ENCODE results near the gene CRBN.

The CRBN gene

DNA sequence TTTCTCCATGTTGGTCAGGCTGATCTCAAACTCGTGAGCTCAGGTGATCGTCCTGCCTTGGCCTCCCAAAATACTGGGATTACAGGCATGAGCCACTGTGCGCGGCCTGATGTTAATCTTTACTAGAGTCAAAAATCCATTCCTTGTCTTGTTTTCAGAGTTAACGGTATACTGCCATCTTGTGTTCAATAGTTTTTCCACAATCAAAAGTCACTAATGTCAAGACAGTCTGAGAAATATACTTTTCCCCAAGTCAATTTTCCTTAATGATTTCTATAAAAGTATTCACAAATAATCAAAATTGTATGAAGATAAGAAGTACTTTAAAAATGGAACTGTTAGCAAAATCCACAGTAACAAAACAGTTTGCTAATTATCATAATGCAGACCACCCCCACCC, 8.5 kb downstream of the CRBN start:
- no peak for DNase-seq (ENCODE audit: low read depth)

DNA sequence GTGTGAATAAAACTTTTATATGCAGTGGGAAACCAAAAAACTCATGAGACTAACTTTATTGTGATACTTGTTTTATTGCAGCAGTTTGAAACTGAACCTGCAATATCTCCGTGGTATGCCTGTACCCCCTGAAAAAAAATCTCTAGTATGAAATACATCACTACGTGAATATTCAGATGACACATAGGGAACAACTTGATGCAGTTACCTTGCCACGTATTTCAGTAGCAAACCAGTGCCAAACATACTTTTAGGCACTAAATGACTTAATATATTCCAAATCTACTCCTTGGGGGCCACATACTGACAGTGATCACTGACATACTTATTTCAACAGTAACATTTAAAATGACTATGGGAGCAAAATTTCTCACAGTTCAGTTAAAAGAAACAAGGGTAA, 13.8 kb downstream of the CRBN start:
- DNase-seq (ENCODE audit: low read depth), result no peak

DNA sequence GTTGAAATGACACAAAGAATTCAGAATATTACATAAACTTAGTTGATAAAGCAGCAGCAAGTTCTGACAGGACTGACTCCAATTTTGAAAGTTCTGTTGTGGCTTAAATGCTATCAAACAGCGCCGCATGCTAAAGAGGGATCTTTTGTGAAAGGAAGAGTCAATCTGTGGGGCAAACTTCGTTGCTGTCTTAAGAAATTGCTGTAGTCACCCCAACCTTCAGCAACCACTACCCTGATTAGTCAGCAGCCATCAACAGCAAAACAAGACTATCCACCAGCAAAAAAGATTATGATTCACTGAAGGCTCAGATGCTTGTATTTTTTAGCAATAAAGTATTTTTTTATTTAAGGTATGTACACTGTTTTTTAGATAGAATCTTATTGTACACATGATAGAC, 14.2 kb downstream of the CRBN start:
- DNase-seq (ENCODE audit: low read depth), result no peak

DNA sequence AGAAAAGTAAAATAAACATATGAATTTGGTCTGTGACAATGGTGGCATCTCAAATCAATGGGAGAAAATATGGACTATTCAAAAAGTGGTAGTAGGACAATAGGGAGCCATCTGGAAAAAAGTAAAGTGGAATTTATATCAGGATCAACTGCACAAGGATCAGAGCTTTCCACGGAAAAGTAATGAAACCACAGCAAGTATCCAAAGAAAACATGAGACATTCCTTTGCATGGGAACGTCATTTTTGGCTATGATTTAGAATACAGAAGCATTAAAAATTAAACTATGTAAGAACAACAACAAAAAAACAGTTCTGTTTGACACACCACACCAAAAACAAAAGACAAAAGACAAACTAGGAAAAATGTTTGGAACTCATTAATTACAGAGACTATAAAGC, 18.7 kb downstream of the CRBN start:
- no peak for DNase-seq (ENCODE audit: low read depth)

DNA sequence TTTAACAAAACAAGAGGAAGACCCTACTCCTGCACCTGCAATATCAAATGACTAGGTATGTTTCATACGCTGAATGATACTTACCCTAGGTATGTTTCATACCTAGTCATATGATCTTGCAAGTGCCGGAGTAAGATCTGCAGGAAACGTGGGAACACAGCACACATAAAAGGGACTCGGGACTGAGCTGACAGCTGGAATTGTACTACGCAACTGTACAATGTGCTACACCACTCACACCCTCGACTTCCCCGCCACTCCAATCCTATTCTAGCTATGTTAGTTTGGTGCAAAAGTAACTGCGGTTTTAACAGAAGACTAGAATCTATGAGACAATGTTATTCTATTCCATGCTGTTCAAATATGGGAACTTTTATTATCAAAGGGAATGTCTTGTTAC, 22.0 kb downstream of the CRBN start:
- DNase-seq (ENCODE audit: low read depth), result no peak

DNA sequence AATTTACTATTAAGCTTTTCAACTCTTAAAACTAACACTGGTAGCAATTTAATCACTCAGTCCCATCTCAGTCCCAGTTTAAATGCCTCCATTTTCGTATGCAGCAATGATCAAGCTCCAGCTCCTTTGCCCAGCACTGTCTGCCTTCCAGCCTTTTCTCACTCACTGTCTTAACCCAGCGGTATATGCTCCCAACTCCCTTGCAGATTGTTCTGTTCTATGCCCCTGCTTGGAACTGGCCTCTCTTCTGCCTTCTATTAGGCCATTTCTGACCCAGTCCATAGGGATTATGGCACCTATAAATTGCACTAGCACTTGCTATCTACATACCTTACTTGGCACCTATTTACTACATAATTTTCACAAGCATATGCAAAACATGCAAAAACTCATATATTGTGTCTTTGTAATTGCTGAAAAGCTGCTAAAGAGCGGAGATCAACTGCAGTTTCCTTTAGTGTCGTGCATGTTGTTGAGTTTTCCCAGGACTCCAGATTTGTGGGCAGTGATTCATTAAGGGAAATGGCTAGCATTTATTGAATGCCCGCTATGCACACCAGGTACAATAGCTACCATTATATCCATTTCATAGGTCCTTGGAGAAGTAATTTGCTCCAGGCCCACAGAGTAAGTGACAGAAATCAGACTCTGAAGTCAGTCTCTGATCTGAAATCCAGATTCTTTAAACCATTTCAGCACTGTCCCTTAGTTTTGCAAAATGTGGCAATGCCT, 24.4 kb downstream of the CRBN start:
- no peak for DNase-seq (ENCODE audit: low read depth)

DNA sequence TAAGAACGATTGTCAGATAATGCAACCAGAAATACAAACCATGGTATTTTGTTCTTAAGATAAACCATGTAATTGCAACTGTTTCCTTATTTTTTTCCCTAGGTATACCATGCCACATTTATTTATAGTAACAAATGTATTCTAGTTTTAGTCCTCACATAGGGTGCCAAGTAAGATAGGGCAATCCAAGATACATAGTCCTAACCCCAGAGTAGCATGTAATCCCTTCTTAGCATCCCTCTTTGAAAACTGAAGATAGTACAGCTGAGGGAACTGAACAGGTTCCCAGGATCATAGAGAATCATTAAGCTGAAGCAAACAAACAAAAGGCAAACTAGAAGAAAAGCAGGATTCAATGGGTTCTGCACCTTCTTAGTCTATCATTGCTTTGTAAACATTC, 28.0 kb downstream of the CRBN start:
- no peak for DNase-seq (ENCODE audit: low read depth)

DNA sequence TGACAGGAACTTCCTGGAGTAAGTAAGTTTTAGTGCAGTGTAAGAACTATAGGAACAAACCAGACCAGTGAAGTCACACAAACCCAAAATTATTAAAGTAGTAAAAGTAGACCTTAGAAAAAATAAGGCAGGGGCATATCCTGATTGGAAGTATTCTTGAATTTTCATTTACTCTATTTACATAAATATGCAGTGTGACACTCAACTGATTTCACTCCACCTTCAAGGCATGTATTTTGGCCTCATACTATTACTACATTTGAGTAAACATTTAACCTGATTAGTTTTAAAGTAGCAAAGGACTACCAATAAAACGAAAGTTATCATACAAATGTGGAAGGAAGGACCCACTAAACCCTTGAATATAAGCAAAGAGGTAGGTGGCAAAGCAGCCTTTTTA, 29.9 kb downstream of the CRBN start:
- no peak for DNase-seq (ENCODE audit: low read depth)

DNA sequence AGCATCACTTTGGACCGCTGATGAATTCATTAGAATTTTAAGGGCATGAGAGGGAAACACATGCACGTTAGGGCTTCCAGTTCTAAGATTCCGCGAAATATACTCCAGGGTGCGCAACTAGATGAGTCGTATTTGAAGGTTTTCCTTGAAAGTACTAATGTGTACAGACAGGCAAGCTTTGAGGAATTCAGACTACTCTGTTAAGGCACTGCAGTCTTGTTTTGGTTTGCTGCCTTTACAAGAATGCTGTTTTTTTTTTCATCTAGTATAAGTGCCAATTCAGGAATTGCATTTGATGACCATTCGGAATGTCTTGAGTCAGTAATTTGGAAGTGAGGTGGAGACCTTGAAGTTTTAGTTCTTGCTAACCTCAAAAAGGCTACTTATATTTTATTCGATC, 33.7 kb downstream of the CRBN start:
- no peak for DNase-seq (ENCODE audit: low read depth)

DNA sequence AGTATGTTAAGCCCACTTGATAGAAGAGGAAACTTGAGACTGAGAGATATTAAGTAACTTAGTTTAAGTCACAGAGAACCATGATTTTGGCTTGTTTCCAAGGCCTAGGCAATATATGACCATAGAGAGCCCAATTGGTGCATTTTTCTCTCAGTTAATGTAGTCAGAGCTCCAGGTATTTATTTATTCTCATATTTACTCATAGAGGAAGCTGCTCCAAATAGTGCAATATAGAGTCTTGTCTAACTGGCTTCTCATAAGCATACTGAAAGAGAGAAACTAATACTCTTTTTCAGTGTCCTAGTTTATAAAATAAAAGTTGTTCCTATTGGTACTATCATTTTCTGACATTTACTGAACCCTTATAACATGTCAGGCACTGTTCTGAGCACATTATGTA, 37.6 kb downstream of the CRBN start:
- DNase-seq (ENCODE audit: low read depth), result no peak

DNA sequence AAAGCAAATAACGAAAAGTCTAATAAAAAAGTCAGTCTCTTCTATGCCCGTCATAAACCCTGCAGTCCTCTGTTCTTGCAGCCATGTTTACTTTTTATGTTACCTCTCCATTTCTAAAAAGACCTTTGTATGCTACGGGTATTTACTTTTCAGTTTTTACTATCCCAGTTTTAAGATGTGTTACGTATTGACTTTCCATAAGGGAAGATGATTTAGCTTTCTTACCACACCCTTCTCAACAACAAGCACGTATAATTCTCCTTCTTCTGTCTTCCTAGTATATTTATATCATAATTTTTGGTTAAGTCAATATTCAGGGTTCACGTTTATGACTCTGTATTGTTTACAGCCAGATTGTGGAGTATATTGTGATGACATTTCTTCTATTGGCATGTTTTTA, 42.0 kb downstream of the CRBN start:
- DNase-seq (ENCODE audit: low read depth), result no peak

DNA sequence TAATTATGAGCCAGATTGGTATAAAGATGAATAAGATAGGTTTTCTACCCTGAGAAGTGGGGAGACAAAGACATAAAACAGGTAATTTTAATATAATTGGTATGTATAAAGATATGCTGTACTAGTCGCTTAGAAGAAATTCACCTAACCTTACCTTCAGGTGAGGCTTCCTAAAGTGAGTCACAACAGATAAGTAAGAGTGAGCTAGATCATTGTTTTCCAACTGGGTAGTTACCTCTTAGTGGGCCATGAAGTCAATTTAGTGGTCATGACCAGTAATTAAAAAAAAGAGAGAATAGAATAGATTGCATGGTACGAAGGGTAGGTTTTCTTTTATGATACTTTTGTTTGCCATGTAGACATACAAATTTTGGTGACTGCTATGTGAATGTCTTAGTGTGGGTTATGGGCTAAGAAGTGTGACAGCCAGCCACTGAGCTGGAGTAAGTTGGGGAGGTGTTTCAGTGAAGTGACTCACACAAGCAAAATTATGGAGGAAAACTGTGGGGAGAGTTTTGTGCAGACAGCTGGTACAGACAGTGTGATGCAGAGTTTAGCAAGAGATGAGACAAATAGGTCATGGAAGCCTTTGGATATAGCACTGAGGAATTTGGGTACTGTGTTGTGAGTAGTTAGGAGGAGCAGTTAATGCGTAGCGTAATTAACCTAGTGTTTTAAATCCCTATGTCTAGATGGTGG, 44.6 kb downstream of the CRBN start:
- no peak for DNase-seq (ENCODE audit: low read depth)

DNA sequence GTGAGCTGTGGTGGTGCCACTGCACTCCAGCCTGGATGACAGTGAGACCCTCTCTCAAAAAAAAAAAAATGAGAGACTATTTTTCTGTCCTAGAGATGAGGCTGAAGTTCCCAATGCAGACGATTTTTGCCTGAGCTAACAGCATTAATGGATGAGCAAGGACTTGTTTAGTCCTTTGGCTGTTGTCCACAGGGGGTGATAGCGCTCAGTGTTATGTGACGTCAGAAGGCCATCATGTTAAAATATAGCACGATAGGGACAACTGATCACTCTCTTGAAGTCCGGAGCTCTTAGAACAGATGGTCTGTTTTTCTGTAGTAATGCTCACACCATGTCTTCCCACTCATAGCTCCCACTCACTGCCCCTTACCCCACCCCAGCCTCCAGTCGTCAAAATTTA, 46.0 kb downstream of the CRBN start:
- no peak for DNase-seq (ENCODE audit: low read depth)

DNA sequence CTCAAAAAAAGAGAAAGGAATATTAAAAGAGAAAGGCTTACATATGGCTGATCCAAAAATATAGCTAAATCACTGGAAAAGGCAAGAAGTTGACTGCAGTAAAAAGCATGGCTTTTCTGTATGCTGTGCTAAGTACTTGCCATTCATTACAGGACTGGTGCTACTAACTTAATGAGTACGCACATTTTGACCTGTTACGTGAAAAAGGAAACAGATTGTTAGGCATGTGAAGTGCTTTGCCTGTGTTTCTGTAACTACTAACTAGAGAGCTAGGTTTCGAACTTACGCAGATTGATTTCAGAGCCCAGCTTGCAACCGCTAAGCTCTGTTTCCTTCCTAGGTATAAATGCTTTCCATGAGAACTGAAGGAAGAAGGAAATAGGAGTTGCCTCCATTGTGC, 49.9 kb downstream of the CRBN start:
- no peak for DNase-seq (ENCODE audit: low read depth)

DNA sequence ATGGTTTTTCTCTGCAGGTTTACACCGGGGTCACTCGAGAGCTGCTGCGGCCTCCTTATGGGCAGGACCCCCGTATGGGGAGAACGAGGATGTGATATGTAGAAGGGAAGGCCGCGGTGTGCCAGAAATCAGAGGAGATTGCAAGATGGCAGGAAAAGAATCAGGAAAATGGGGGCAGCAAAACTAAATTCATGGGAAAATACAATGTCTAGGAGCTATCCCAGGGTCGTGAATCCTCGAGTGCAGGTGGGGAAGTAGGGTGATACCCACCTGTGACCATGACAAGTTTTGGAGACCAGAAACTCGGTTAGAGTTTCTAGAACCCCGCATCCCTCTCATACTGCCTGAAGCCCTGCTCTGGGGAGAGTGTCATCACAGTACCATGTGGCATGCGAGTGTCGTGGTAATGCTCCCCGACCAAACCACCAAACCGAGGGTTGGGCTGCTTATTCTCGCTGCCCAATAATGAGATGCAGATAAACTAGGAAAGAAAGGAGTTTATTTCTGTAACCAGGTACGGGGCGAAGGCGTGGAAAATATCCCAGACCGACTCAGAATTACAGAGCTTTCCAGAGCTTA, 52.0 kb downstream of the CRBN start:
- DNase-seq (ENCODE audit: low read depth), result no peak

DNA sequence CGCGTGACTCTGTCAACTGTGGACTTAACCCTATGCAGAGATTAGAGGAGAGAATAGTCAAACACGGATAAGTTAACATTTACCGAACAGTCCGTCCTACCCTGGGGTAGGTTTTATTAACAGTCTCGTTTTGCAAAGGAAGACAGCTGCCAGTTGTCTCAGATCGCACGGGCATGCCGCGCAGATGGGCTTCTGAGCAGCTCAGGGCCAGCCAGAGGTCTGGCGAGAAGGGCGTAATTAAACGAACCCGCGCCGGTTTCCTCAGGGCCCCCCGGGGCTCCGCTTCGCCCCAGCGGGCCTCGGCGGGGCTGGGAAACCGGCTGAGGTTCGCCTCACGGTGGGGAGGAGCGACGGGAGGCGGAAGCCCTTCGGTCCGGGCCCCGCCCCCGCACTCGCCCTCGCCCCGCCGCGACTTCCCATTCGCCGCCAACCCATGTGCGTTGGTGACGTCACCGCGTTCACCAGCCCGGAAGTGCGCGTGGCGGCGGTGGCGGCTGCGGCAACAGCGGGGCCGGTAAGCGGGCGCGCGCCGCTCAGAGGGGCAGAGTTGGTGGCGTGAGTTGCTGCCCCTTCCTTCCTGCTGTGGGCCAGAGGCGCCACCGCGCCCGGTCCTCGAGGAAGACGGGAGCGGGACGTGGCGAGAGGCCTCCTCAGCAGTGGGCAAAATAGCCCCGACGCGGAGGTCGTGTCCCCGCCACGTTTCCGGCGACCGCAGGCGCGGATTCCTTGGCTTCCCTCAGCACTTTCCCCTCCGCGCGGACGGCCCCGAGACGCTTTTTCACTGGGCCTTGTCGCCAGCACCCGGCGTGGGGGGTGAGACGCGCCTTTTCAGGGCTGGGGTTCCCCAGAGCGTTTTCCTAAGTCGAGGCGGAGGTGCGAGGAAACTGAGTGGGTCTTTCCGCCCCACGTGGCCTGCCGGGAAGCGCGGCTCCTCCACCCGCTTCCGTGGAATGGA, 52.7 kb downstream of the CRBN start, which contains the start of gene TRNT1:
Gene TRNT1, plus strand, starts transcription at position 464 of the 955 bp plus-strand sequence. CDS start 2,101 bp downstream, outside the sequence.
- DNase-seq (ENCODE audit: low read depth), result peak; percentile 48

DNA sequence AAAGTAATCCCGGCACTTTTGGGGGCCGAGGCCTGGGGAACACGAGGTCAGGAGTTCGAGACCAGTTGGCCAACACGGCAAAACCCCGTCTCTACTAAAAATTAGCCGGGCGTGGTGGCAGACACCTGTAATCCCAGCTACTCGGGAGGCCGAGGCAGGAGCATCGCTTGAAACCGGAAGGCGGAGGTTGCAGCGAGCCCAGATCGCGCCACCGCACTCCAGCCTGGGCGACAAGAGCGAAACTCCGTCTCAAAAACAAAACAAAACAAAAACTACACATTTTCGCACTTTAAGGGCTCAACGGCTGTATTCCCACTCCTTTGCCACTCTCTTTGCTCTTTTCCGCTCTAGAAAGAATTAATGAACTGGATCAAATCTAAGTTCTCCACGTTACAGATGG, 53.5 kb downstream of the CRBN start:
- DNase-seq (ENCODE audit: low read depth), result no peak

DNA sequence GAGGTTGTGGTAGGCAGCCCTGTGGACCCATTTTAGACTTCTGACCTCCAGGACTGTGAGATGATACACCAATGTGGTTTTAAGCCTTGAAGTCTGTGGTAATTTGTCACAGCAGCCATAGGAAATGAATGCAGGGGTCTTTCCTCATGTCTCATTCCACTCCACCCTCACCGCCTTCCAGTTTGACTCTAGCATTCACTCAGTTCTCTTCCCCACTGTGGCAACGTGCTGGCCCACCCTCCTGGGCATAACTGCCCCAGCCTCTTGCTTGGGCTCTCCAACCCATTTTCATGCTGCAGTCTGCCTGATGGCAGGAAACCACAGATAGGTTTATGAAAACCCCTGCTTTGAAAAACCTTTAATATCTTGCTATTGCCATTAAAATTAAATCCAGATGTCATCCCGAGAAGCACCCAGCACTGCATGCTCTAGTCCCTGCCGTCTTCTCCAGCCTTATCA, 60.1 kb downstream of the CRBN start:
- no peak for DNase-seq (ENCODE audit: low read depth)

DNA sequence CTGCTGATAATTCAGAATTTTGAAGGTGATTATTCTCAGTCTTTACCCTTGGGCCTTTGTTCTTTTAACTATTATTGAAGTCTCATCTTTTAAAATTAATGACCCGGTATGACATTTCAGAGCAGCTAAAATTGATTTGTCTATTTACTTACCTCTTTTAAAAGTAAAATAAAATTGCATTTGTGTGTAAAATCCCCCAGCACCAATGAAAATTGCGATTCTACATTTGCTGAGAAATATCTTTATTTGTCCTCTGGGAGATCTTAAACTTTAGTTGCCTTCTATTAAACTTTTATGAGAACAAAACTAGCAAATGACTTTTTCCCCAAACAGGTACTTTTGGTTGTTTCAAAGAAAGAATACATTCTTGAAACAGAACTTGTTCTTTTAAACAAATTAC, 61.8 kb downstream of the CRBN start:
- no peak for DNase-seq (ENCODE audit: low read depth)

DNA sequence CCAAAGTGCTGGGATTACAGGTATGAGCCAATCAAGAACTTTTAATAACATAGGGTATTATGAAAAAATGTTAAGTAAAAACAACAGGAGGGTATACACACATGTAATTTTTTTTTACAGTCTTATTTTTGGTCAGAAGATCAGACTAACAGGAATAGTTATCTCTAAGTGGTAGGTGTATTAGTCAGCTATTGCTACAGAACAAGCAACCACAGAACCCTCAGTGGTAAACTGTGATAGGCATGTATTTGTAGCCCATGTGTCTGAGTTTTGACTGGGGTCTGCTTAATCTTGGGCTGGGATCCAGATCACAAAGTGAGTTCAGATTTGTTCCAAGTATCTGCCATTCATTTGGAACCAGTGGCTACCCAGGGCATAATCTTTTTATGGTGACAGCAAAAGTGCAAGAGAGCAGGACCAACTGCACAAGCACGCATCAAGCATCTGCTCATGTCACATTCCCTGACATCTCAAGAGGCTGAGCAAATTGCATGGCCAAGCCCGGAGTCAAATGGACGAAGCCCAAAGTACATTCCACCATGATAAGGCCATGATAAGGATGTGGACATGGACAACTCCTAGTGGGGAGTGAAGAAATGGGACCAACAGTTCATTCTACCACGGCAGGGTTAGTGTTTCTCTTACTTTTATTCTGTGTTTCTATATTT, 66.3 kb downstream of the CRBN start:
- no peak for DNase-seq (ENCODE audit: low read depth)

DNA sequence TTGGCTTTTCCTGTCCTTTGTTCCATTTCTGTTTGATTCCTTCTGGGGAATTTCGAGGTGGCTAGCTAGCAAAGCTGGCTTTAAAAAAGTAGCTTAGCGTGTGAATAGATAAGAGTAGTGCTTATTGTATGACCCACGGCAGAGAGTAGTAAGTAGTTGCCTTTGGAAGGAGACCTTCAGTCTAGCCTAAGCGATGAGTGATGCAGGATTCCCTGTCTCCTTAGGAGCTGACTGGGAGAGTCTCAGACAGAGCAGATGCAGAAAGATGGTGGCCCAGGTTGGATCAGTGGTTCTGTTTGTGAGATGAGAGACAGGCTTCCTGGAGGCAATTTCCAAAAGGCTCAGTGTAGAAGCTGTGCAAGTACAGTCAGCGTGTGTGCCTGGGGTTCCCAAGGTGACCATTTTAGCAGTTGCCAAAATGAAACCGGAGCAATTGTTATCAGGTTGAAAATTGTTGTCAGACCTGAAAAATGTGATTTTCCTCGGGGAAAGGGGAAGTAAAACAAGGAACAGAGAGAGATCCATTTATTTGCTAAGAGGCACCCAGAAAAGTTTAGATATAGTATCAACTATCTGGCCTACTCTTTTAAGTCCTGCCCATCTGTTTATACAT, 68.6 kb downstream of the CRBN start:
- no peak for DNase-seq (ENCODE audit: low read depth)

Measured in HS-5 (cell line).